Fibroblast of lung (primary cell): Measurements from ENCODE around the gene TMEM192. TPM values are rescaled to one million over a fixed set of nuclear protein-coding genes. Genes with fewer than 3 reads are reported as not detected.

Experiments used
- DNase-seq, 2 donors: peaks; one replicate each; pipeline versions ENCODE4 v3.0.0 to v3.0.0-alpha.2; 2010; ENCODE audit warnings: low read depth in 2 of 2
- H2AFZ ChIP-seq: 2 replicates; pipeline ENCODE4 v1.5.1; 2012; ENCODE audit warnings: low read length, control low read depth, inconsistent platforms
- H3K27ac ChIP-seq: 2 replicates; pipeline ENCODE4 v1.5.1; 2011; ENCODE audit warnings: low read length, control low read depth; ENCODE audit not compliant: insufficient read depth
- H3K27me3 ChIP-seq: 2 replicates; pipeline ENCODE4 v1.5.1; 2011; ENCODE audit warnings: mild to moderate bottlenecking, low read length; ENCODE audit not compliant: control insufficient read depth, insufficient read depth
- H3K36me3 ChIP-seq: 2 replicates; pipeline ENCODE4 v1.5.1; 2011; ENCODE audit warnings: low read length; ENCODE audit not compliant: control insufficient read depth, insufficient read depth
- H3K4me1 ChIP-seq: 2 replicates; pipeline ENCODE4 v1.5.1; 2011; ENCODE audit warnings: low read length; ENCODE audit not compliant: control insufficient read depth, insufficient read depth; ENCODE audit errors: extremely low read depth
- H3K4me2 ChIP-seq: 2 replicates; pipeline ENCODE4 v1.5.1; 2011; ENCODE audit warnings: low read length, control low read depth; ENCODE audit not compliant: insufficient read depth; ENCODE audit errors: extremely low read depth
- H3K4me3 ChIP-seq, 4 experiments: fragments of 200-600 bp in 1 of 4; sonication (generic) in 1 of 4; replicated peaks in 1 of 4; 2 replicates each; pipeline ENCODE4 v1.5.1; 2011 to 2016; ENCODE audit warnings: low read length in 4 of 4, low read depth in 3 of 4, mild to moderate bottlenecking in 3 of 4, control low read depth in 2 of 4, inconsistent platforms in 1 of 4, mixed read lengths in 1 of 4; ENCODE audit not compliant: insufficient read depth in 1 of 4; ENCODE audit errors: control extremely low read depth in 1 of 4
- H3K79me2 ChIP-seq: 2 replicates; pipeline ENCODE4 v1.5.1; 2012; ENCODE audit warnings: mild to moderate bottlenecking, low read length, inconsistent platforms; ENCODE audit not compliant: control insufficient read depth, insufficient read depth
- H3K9ac ChIP-seq: 2 replicates; pipeline ENCODE4 v1.5.1; 2011; ENCODE audit warnings: mild to moderate bottlenecking, low read length, control low read depth; ENCODE audit not compliant: insufficient read depth
- H3K9me3 ChIP-seq: 2 replicates; pipeline ENCODE4 v1.5.1; 2012; ENCODE audit warnings: low read depth, low read length; ENCODE audit not compliant: control insufficient read depth, insufficient read depth
- H4K20me1 ChIP-seq: 2 replicates; pipeline ENCODE4 v1.5.1; 2011; ENCODE audit warnings: low read length; ENCODE audit not compliant: control insufficient read depth, insufficient read depth; ENCODE audit errors: extremely low read depth
- CTCF ChIP-seq, 2 donors: IDR thresholded peaks in 1 of 2; conservative IDR thresholded peaks in 1 of 2; 1 replicate in 1 of 2; 2 replicates in 1 of 2; pipeline ENCODE4 v1.5.1; 2011 to 2012; ENCODE audit warnings: low read length in 2 of 2, control low read depth in 1 of 2, inconsistent platforms in 1 of 2, low read depth in 1 of 2, mild to moderate bottlenecking in 1 of 2
- EZH2 ChIP-seq: IDR thresholded peaks from 2 replicates; pipeline ENCODE4 v1.5.1; 2012; ENCODE audit warnings: low read length, control low read depth, mild to moderate bottlenecking; ENCODE audit errors: missing control alignments
- polyA minus RNA-seq: library from RNA; depleted of rRNA, polyadenylated mRNA; stranded (reverse); fragments of >200 nt; gene quantifications from 2 replicates; pipeline ENCODE4 v1.2.3, GENCODE V29; 2011; ENCODE audit warnings: low replicate concordance
- polyA plus RNA-seq, 2 donors: library from polyadenylated mRNA; depleted of rRNA in 1 of 2; stranded (reverse) in 1 of 2; unstranded in 1 of 2; fragments of >200 nt; gene quantifications; 2 replicates each; pipeline ENCODE4 v1.2.1, GENCODE V29; 2011 to 2012; ENCODE audit warnings: missing spikeins in 1 of 2
- total RNA-seq: library from RNA; depleted of rRNA; stranded (reverse); fragments of >200 nt; gene quantifications from 2 replicates; pipeline ENCODE4 v1.2.1, GENCODE V29; 2014

Gene TMEM192
- total RNA-seq, result 4.1 and 6.9 TPM in 2 replicates
- 17.0 and 23.7 TPM in 2 replicates for polyA plus RNA-seq
- 8.0 and 10.8 TPM in 2 replicates for polyA plus RNA-seq (2012)
- polyA minus RNA-seq, result 3.5 and 14.1 TPM in 2 replicates

GRCh38 chr4:165112368-165113121 lies at the start of gene TMEM192:
TSS of gene TMEM192 (minus strand) at chr4:165112860. CDS start at chr4:165112773, 87 bp downstream.
- peak; percentile 8 to 25 for TF ChIP-seq CTCF (conservative IDR thresholded peaks at IDR 0.05 in 1 of 2, IDR thresholded peaks at IDR 0.05 in 1 of 2; ENCODE audit: low read depth in 1 of 2, low read length in 2 of 2)
- no peak for TF ChIP-seq EZH2
- Histone ChIP-seq H3K4me2 (peak within 1 kb of the TSS; percentile 93), H3K9ac (peak within 1 kb of the TSS; percentile 69), H3K9me3 (no peaks in the 10 kb centered on the region), H3K27me3 (no peaks in the 10 kb centered on the region), H3K79me2 (no peaks in the 10 kb centered on the region), H2AFZ (peak within 1 kb of the TSS; percentile 97), H4K20me1 (no peaks in the 10 kb centered on the region), H3K4me1 (no peaks in the 10 kb centered on the region), H3K4me3 (peak within 1 kb of the TSS; percentile 65 to 91 (median 89)), H3K36me3 (no peaks in the 10 kb centered on the region), H3K27ac (peak within 1 kb of the TSS; percentile 46)
- DNase-seq, result peak; percentile 89 to 90

GRCh38 chr4:165158762-165159161 lies 46.1 kb upstream of the TMEM192 start:
- Histone ChIP-seq H3K79me2 (no peaks in the 10 kb centered on the region), H3K9me3 (no peaks in the 10 kb centered on the region), H4K20me1 (no peaks in the 10 kb centered on the region), H3K27ac (no peak overlapping the region), H3K4me3 (no peak overlapping the region), H3K9ac (no peak overlapping the region), H2AFZ (no peak overlapping the region), H3K4me2 (no peak overlapping the region), H3K27me3 (no peaks in the 10 kb centered on the region), H3K4me1 (no peaks in the 10 kb centered on the region), H3K36me3 (no peaks in the 10 kb centered on the region)
- TF ChIP-seq EZH2 (no peak), CTCF (conservative IDR thresholded peaks at IDR 0.05 in 1 of 2, IDR thresholded peaks at IDR 0.05 in 1 of 2; ENCODE audit: low read depth in 1 of 2, low read length in 2 of 2) (no peak)
- DNase-seq, result no peak

GRCh38 chr4:165156906-165157305 lies 44.2 kb upstream of the TMEM192 start:
- H4K20me1 ChIP-seq, result no peaks in the 10 kb centered on the region
- DNase-seq, result no peak
- no peaks in the 10 kb centered on the region for H3K79me2 ChIP-seq
- H3K27me3 ChIP-seq, result no peaks in the 10 kb centered on the region
- H3K9me3 ChIP-seq, result no peaks in the 10 kb centered on the region
- no peaks in the 10 kb centered on the region for H3K4me1 ChIP-seq
- no peak overlapping the region for H3K9ac ChIP-seq
- no peak overlapping the region for H3K4me2 ChIP-seq
- no peaks in the 10 kb centered on the region for H3K36me3 ChIP-seq
- no peak for TF ChIP-seq CTCF (conservative IDR thresholded peaks at IDR 0.05 in 1 of 2, IDR thresholded peaks at IDR 0.05 in 1 of 2; ENCODE audit: low read depth in 1 of 2, low read length in 2 of 2)
- no peak for TF ChIP-seq EZH2
- H3K4me3 ChIP-seq, result no peak overlapping the region
- H2AFZ ChIP-seq, result no peak overlapping the region
- H3K27ac ChIP-seq, result no peak overlapping the region
